HG03342 (cell line): ENCODE data around the gene SGIP1.

ENCODE experiments used
- ATAC-seq: cut with Tn5 transposase; IDR thresholded peaks from one replicate; pipeline ENCODE4 v1.9.1; 2021; ENCODE audit warnings: mild to moderate bottlenecking, moderate library complexity; ENCODE audit not compliant: unreplicated experiment

Gene SGIP1

DNA sequence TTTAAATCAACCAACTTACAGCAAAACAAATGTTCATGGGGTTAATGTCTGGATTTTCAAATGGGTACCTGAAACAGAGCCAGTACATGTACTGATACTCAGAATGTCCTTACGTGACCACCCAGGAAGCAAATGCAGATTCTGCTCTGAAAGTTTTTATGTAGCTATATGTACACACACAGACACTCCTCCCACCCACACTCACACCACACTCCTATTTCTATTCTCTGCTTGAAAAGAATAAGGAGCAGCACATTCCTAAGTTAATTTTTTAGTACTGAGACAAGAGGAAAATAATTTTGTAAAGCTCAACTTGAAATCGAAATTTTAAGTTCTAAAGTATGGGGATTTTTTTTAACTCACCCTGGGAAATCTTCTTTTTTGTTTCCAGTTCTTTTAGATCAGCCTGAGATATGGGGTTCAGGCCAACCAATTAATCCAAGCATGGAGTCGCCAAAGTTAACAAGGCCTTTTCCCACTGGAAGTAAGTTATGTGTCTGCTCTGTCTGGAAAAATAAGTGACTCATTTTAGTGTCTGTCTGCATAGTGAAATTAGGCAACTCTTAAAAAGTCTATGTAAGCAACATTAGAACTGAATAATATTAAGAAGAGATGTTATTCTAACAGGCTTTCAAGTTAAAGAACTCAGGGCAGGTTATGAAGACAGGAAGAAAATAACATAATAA, 142.8 kb downstream of the SGIP1 start:
- no peak for ATAC-seq

DNA sequence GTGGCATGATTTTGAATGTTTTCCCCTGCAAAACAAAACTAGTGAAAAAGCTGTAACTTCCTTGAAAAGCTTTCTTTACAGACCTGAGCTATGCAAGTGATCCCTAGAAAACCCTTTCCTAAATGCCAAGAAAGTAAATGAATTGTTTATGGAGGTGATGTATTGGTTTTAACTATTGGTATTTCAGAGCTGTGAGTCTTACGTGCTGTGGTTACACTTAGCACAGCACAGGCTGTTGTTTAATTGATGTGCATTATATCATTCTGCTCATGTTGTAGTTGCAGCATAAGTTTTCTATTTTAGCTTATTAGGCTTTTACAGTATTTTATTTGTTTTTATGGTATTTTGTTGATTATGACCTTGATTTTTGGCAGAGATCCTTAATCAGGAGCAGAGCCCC, 144.2 kb downstream of the SGIP1 start:
- ATAC-seq: no peak

DNA sequence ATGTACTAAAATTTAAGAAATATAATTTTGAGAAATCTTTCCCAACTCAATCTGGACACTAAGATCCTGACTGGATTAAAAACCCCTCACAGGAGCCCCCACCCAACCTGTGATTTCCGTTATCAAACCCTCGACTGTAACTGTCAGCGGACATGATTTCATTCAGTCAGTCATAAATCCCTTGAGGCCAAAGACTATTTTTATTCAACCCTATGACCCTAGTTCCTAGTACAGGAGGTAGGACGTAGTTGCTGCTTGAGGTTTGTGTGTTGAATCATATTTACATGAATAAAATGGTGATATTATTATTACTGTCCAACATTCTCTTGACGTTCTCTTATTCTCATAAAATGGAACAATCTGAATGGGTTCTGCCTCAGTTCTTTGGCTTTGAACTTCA, 145.2 kb downstream of the SGIP1 start:
- ATAC-seq: no peak

DNA sequence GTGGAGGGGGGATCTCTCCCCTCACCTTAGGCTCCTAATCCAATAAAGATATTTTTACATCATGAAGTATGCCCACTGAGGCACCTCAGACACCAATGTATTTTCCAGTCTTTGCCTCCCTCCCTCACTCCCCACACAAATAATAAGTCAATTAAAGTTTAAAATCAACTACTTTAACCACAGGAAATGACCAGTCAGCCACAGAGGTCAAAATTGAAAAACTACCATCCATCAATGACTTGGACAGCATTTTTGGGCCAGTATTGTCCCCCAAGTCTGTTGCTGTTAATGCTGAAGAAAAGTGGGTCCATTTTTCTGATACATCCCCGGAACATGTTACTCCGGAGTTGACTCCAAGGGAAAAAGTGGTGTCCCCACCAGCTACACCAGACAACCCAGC, 147.7 kb downstream of the SGIP1 start:
- no peak for ATAC-seq

DNA sequence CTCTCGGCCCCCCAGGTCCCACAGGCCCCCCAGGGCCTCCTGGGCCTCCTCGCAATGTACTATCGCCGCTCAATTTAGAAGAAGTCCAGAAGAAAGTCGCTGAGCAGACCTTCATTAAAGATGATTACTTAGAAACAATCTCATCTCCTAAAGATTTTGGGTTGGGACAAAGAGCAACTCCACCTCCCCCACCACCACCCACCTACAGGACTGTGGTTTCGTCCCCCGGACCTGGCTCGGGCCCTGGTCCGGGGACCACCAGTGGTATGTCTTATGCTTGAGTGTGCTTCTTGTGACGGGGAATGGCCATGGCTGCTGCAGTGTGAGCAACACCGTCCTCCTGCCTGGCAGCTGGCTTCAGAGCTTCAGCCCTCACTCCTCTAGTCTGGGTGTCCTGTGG, 148.2 kb downstream of the SGIP1 start:
- no peak for ATAC-seq

DNA sequence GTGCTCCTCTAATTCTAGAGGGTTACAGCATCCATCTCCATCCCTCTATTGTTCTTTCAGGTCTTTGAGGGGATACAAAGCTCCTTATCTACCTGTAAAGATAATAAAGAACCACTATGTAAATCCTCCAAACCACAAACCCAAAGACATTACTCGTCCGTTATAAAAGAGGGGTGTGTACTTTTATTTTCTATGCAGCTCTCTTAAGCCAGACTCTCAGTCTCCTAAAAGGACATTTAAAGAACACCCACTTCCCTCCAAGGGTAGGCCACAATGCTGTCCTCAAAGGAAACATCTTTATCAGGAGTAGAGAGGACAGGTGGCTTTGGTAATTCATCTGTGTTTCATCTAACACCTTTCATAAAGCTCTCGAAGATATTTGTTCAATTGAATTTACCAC, 150.4 kb downstream of the SGIP1 start:
- ATAC-seq: no peak

DNA sequence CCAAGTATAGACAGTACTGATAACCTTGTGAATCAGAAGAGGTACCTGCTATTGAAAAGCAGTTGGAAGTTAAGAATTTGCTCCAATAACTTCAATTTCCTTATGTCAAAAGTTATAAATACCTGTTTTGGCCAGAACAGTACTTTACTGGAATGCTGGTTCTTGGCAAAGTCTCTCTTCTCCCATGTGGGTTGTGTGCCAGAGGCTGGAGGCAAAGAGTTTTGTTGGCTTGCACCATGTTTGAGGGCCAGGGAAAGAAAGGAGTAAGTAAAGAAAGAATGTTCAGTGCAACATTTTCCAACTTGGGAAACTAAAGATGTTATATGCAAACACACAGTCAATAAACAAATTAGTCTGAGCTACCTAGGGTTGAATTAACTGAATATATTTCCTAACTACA, 151.3 kb downstream of the SGIP1 start:
- ATAC-seq: no peak

DNA sequence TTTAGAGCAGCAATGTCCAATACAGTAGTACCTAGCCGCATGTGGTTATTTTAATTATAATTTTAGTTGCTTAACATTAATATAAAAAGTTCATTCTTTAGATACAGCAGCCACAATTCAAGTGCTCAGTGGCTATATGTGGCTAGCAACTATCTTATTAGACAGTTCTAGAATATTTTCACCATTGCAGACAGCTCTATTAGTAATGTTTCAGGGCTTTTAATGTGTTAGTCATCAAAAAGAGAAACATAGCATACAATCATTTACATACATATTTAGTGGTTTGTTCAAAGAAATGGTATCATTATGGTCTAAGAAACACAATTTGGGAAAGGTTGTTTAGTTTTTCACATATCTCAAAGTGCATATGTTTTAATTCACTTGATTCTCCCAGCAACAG, 151.7 kb downstream of the SGIP1 start:
- ATAC-seq: no peak

DNA sequence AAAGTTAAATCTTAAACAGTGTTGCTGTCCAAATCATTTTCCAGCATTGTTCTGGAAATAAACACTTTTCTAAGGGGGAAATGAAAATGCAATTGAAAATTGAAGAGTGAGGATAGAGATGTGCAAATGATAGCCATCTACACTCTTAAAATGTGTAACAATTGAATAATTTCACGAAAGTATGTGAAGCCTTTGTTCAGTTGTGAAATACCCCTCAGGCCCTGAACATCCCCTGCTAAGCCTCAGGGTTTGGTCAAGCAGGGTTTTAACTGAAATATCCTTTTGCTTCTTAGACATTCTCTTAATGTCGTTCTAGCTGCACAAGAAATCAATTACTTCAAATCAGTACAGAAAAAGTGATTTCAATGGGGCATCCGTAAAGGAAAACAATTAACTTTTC, 152.5 kb downstream of the SGIP1 start:
- ATAC-seq: no peak

DNA sequence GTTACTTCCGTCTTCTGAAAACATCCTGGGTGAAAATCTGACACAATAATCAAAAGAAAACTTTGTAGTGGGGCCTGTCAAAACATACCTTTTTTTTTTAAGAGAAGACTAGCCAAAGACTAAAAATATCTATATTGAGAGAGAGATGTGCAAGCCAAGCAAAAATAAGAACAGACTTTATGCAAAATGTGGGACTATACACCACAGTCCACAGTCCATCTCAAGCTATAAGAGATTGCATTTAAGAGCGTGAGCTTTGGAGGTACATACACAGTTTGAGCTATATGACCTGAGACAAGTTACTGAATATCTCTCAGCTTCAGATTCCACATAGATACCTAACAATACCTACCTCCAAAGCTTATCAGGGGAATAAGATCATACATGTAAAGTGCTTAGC, 153.4 kb downstream of the SGIP1 start:
- ATAC-seq: no peak

DNA sequence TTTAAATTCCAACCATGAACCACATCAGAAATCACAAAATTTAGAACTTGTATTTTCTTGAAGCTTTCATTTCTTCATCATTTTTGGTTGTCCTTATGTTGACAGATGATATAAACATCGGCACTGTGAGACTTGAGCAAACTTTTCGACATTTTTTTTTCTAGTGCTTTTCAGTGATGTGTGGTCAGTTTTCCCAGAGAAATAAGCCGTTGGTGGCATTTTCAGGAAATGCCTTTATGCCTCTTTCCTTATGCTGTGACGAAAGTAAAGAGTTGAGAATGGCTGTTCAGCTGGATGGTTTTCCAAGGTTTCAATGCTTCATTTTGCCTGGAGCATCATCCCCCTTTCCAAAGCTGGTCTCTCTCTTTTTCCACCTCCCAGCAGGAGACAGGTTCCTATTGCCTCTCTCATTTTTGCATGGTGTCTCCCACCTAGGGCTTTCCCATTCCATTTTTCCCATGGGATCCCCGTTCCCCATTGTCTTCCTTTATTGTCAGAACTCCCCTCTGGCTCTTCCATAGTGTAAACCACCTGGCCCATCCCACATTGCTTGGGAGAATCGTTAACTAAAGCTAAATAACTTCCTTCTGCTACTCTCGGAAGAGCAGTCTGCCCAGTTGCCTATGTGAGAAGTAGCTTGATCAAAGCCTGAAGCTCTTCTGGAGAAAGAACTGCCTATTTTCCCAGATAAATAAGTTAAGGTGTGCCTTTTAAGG, 156.9 kb downstream of the SGIP1 start:
- no peak for ATAC-seq

DNA sequence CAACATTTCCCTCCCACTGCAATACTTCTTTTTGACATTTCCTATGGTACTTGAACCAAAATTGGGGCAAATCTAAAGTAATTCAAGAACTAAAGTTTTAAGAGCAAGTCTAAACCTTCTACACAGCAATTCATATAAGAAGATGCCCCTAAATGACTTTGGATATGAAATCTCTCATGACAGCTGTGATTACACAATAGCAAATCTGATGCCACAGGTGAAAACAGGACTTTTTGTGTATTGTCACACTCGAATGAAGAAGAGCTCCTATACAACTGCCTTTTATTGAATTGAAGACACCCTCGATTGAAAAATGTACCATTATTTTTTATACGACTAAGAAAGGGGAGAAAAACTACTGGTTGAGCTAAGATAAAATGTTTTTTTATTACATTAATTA, 158.7 kb downstream of the SGIP1 start:
- no peak for ATAC-seq

DNA sequence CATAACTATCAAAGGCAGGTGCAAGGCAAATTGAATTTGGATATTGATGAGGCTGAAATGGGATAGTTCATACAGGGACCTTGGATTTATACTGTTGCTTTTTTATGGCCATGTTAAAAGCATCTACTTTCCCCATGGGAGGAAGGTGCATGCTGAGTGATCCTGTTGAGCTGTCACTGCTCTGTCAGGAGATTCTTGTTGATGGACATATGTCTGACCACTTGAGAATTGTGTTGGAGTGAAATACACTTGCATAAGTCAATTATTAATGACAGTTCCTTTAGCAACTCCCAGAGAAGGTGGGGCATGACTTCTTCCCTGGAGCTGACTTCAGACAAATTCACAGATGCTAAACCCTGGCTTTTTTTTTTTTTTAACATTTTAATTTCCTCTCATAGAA, 159.9 kb downstream of the SGIP1 start:
- no peak for ATAC-seq

DNA sequence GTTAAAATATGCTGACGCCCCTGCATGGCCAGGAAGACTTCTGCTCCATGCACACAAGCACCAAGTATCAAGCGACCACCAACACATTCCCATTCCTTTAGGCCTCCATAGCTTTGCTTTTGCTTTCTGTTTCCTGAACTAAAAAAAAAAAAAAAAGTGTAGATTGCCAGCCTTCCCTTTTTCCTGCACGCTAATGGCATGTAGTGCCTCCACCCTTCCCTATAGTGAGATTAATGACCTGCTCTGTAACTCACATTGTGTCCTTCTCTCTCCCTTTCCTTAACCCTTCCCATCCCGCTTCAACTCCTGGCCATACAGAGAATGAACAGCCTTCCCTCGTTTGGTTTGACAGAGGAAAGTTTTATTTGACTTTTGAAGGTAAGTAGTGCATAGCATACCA, 161.2 kb downstream of the SGIP1 start:
- ATAC-seq: no peak

DNA sequence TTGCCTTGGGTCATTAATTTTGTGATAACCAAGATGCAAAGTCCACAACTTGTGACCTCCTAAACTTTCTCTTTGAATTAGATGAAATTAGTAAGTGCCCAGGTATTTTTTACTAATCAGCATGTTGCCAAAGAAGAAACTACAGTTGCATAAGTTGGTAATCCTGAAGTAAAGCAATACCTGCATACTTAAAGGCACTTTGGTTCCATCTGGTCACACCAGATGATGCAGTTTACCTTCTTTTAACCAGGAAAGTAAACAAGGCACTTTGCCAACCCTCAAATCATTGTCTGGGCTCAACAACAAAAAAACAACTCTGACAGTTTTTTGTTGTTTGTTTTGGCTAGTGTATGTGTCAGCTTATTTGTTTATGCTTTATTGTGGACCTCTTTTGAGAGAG, 162.8 kb downstream of the SGIP1 start:
- ATAC-seq: no peak

DNA sequence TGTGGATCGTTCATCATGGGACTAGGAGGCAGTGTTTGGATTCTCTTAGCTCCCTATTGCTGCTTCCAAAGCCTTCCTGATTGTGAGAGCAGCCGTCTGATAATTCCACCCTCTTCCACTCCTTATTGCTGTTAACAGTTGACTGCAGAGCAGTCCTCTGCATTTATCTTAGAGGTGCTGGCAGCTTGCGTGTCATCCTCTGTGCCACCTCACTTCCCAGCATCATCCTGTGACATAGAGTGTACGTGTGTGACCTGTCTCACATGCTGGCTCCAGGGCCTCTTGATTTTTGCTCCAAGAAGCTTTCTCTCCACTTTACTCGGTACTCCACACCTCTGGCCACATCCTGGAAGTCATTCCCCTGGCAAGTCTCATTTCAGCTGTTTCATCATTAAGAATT, 165.3 kb downstream of the SGIP1 start:
- ATAC-seq: no peak

DNA sequence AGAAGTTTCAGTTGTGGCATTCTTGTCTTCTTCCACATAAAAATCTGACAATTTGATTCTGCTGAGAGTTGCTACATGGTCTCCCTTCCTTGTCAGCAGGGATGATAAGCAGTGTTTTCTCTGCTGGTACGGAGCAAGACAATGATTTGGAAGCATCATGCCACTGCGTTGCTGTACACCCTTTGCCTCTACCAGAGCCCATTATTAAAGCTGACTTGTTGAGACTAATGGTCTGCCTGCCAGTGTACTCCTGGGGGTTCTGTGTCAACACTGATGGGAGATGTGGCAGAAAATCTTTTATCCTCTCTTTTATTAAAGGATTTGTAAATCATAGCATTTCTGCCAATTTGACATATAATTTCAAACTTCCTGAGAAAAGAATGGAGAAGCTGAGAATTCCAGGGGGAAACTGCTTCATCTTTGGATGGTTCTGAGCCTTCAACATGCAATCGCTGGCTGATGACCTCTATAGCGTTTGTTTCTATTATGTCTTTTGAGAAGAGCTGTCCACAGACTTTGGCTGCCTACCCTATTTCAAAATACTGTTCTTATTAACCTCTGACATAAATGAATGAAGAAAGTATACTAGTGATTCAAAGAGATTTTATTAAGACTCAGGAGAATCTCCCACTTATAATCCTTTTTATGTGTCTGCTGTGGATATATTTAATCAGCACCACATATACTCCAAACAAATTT, 170.4 kb downstream of the SGIP1 start:
- ATAC-seq: no peak

DNA sequence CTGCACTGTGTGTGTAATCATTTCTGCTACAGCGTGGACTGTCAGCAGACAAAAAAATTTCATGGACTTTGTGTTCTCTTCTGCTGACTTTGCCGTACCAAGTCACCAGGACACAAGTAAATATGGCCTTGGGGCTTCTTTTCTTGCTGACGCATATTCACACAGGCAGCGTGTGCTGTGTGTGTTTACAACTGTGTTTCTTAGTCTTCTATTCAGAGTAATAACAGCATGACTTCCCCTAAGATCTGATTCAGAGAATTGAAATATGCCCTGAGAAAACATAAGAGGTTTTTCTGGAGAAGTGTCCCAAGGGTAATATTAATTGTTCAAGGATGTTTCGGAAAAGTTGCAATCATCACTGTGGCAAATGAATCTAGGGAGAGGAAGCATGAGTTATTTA, 171.2 kb downstream of the SGIP1 start:
- no peak for ATAC-seq

DNA sequence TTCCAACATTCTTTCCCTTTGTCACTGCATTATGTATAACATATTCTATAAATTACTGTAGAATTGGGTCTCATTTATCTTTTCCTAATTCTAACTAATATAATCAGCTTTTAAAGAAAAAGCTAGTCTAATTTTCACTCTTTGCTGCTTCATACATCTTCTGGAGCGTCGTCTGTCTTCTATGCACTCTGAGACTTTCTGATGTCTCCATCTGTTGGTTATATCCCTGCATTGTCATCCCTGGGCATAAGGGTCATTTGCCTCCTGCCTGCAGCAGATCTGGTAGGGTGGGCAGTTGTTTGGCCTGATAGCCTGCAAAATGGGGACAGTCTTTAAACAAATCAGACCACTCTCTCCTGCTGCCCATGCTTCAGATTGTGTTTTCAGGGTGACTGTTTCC, 177.5 kb downstream of the SGIP1 start:
- no peak for ATAC-seq

DNA sequence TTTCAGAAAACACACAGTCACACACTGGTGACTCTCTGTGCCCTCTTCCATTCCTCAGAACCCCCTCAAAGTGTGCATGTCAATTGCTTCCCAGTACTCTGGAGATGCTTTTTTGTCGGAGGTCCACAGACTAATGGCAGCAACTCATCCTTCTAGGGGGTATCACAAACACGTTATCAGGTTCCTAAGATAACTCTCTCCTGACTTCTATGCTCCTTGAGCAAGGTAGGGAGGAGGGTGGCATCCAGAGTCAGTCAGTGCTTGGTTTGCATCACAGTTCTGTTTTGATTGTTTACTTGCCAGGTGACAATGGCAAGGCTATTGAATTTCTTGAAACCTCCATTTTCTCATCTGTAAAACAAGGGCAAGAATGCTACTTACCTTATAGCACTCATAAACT, 178.9 kb downstream of the SGIP1 start:
- no peak for ATAC-seq

DNA sequence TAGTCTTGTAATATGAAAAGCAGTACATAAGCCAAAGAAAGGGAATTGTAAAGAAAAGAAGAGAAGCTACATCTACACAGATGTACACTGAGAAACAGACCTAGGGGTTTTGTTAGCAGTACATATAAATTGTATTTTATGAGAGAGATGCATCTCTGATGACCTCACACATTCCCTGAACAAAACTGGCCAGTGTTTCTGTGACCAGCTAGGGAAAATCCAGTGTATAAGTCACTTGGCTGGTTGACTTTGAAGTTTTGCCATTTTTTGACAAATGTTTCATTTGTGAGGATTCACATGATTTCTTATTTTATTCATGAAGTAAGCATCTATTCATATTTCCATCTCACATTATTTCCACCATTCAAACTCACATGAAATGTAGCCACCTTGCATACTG, 190.0 kb downstream of the SGIP1 start:
- no peak for ATAC-seq
